Keratinocyte (primary cell): Measurements from ENCODE around the gene IPO11. TPM values are rescaled to one million over a fixed set of nuclear protein-coding genes. Genes with fewer than 3 reads are reported as not detected.

Source experiments
- DNase-seq: peaks from one replicate; pipeline ENCODE4 v3.0.0-alpha.2; 2011; ENCODE audit warnings: low read depth, missing footprints, low spot score
- FAIRE-seq: peaks from 2 replicates; lab custom pipeline; 2011; peaks lifted over from hg19 to GRCh38; lab: Jason Lieb, UNC
- H2AFZ ChIP-seq: 2 replicates; pipeline ENCODE4 v1.6.0; 2012; ENCODE audit warnings: low read length, control low read depth, inconsistent platforms; ENCODE audit not compliant: control insufficient read depth
- H3K27ac ChIP-seq: 2 replicates; pipeline ENCODE4 v1.5.1; 2011; ENCODE audit warnings: low read length; ENCODE audit not compliant: control insufficient read depth, insufficient read depth
- H3K27me3 ChIP-seq: 3 replicates; pipeline ENCODE4 v1.6.0; 2011; ENCODE audit warnings: low read length; ENCODE audit not compliant: control insufficient read depth, insufficient read depth; ENCODE audit errors: extremely low read depth
- H3K36me3 ChIP-seq, 2 experiments: 2 replicates in 1 of 2; 3 replicates in 1 of 2; pipeline ENCODE4 v1.5.1; 2011; ENCODE audit warnings: low read length in 2 of 2, mild to moderate bottlenecking in 1 of 2; ENCODE audit not compliant: control insufficient read depth in 2 of 2, insufficient read depth in 2 of 2; ENCODE audit errors: extremely low read depth in 1 of 2
- H3K4me1 ChIP-seq: 3 replicates; pipeline ENCODE4 v1.5.1; 2011; ENCODE audit warnings: low read length; ENCODE audit not compliant: control insufficient read depth, insufficient read depth; ENCODE audit errors: extremely low read depth
- H3K4me2 ChIP-seq: 3 replicates; pipeline ENCODE4 v1.6.0; 2011; ENCODE audit warnings: low read depth, low read length; ENCODE audit not compliant: control insufficient read depth, insufficient read depth; ENCODE audit errors: extremely low read depth
- H3K4me3 ChIP-seq, 3 experiments: fragments of 200-600 bp in 1 of 3; sonication (generic) in 1 of 3; 2 replicates in 2 of 3; 3 replicates in 1 of 3; pipeline ENCODE4 v1.5.1; 2011 to 2016; ENCODE audit warnings: low read length in 3 of 3, mild to moderate bottlenecking in 3 of 3, control low read depth in 2 of 3, inconsistent platforms in 1 of 3, low read depth in 1 of 3, mixed read lengths in 1 of 3, mixed run types in 1 of 3, moderate library complexity in 1 of 3; ENCODE audit not compliant: control insufficient read depth in 2 of 3, insufficient read depth in 2 of 3; ENCODE audit errors: extremely low read depth in 1 of 3
- H3K79me2 ChIP-seq: 2 replicates; pipeline ENCODE4 v1.6.0; 2012; ENCODE audit warnings: low read length; ENCODE audit not compliant: control insufficient read depth, insufficient read depth
- H3K9ac ChIP-seq: 3 replicates; pipeline ENCODE4 v1.6.0; 2011; ENCODE audit warnings: low read length; ENCODE audit not compliant: control insufficient read depth, insufficient read depth; ENCODE audit errors: extremely low read depth
- H3K9me1 ChIP-seq: 3 replicates; pipeline ENCODE4 v1.6.0; 2011; ENCODE audit warnings: low read length; ENCODE audit not compliant: control insufficient read depth, insufficient read depth; ENCODE audit errors: extremely low read depth
- H3K9me3 ChIP-seq: 2 replicates; pipeline ENCODE4 v1.5.1; 2012; ENCODE audit warnings: low read depth, low read length; ENCODE audit not compliant: control insufficient read depth
- H4K20me1 ChIP-seq: 3 replicates; pipeline ENCODE4 v1.6.0; 2011; ENCODE audit warnings: low read length; ENCODE audit not compliant: control insufficient read depth, insufficient read depth; ENCODE audit errors: extremely low read depth
- CTCF ChIP-seq, 3 experiments: IDR thresholded peaks in 1 of 3; conservative IDR thresholded peaks in 1 of 3; optimal IDR thresholded peaks in 1 of 3; 2 replicates in 2 of 3; 3 replicates in 1 of 3; pipeline versions ENCODE3 to v1.5.1; 2011; ENCODE audit warnings: low read length in 3 of 3, mild to moderate bottlenecking in 3 of 3, moderate library complexity in 2 of 3, control low read depth in 1 of 3, inconsistent platforms in 1 of 3; ENCODE audit not compliant: insufficient read depth in 2 of 3; ENCODE audit errors: extremely low read depth in 1 of 3
- EZH2 ChIP-seq: IDR thresholded peaks from one replicate; pipeline ENCODE4 v1.6.1; 2012; ENCODE audit warnings: inconsistent platforms, mild to moderate bottlenecking, low read length, moderate library complexity
- dilution Hi-C: fragments of 300-500 bp; cut with MboI; formaldehyde crosslinking; loops from one replicate; pipeline ENCODE4 v1.7.0; 2020; ENCODE audit warnings: low sequenced_read_pairs; ENCODE audit not compliant: extremely low pct_ligation_motif_present
- polyA plus RNA-seq, 5 experiments: library from polyadenylated mRNA; depleted of rRNA in 3 of 5; stranded (reverse) in 3 of 5; stranded (forward) in 1 of 5; unstranded in 1 of 5; fragments of >200 nt; gene quantifications; 1 replicate in 1 of 5; 2 replicates in 3 of 5; 3 replicates in 1 of 5; pipeline versions ENCODE4 v1.2.1 to v1.2.3, GENCODE V29; 2011 to 2012; ENCODE audit warnings: missing spikeins in 2 of 5, low read depth in 1 of 5, low replicate concordance in 1 of 5

Gene IPO11
- polyA plus RNA-seq, 1 donor (not counting 4 experiments of a cell fraction or from before 2014, with no cell fraction given) = 34.7 TPM

GRCh38 chr5:62608529-62609511 lies 196.3 kb downstream of the IPO11 start:
- Histone ChIP-seq H4K20me1 (no peaks in the 10 kb centered on the region), H3K27me3 (no peaks in the 10 kb centered on the region), H3K27ac (no peak overlapping the region), H2AFZ (no peak overlapping the region), H3K9ac (no peak overlapping the region), H3K4me1 (no peaks in the 10 kb centered on the region), H3K9me1 (no peaks in the 10 kb centered on the region), H3K36me3 (peaks cover 0 to 6% of the 10 kb centered on the region in 2 experiments), H3K4me3 (no peak overlapping the region), H3K9me3 (no peaks in the 10 kb centered on the region), H3K79me2 (no peaks in the 10 kb centered on the region), H3K4me2 (no peak overlapping the region)
- FAIRE-seq (no peak), DNase-seq (no peak)
- dilution Hi-C loops = no loop called here
- TF ChIP-seq EZH2 (no peak), CTCF (optimal IDR thresholded peaks at IDR 0.05 in 1 of 3, IDR thresholded peaks at IDR 0.05 in 1 of 3, conservative IDR thresholded peaks at IDR 0.05 in 1 of 3; ENCODE audit: extremely low read depth in 1 of 3, insufficient read depth in 2 of 3, low read length in 3 of 3) (no peak)

- no peaks in the 10 kb centered on the region for H3K27me3 ChIP-seq
- no peak overlapping the region for H3K9ac ChIP-seq
- H3K4me1 ChIP-seq = no peaks in the 10 kb centered on the region
- H3K9me3 ChIP-seq = no peaks in the 10 kb centered on the region
- H3K79me2 ChIP-seq = no peaks in the 10 kb centered on the region
- no peak overlapping the region for H3K27ac ChIP-seq
- DNase-seq = no peak
- H3K4me2 ChIP-seq = no peak overlapping the region
- H3K9me1 ChIP-seq = no peaks in the 10 kb centered on the region
- TF ChIP-seq EZH2 (no peak), CTCF (optimal IDR thresholded peaks at IDR 0.05 in 1 of 3, IDR thresholded peaks at IDR 0.05 in 1 of 3, conservative IDR thresholded peaks at IDR 0.05 in 1 of 3; ENCODE audit: extremely low read depth in 1 of 3, insufficient read depth in 2 of 3, low read length in 3 of 3) (no peak)
- no peak for FAIRE-seq
- dilution Hi-C loops = no loop called here
- H4K20me1 ChIP-seq = no peaks in the 10 kb centered on the region
- H3K4me3 ChIP-seq = no peak overlapping the region
- H2AFZ ChIP-seq = no peak overlapping the region
- peaks cover 0 to 4% of the 10 kb centered on the region in 2 experiments for H3K36me3 ChIP-seq
Observed at GRCh38 chr5:62614355-62614754, 201.8 kb downstream of the IPO11 start.
